Activated CD4-positive, CD25-positive, alpha-beta regulatory T cell (primary cell): ENCODE data around the gene REPS2.
"Not testable (repeated sequence)": the region's sequence is repeated elsewhere in the genome, so short reads cannot be mapped to it uniquely, and the experiment has no call there.

ENCODE experiments used
- DNase-seq, 4 experiments: peaks; one replicate each; lab custom pipeline; 2025; lab: John Stamatoyannopoulos, UW

REPS2 gene

DNA sequence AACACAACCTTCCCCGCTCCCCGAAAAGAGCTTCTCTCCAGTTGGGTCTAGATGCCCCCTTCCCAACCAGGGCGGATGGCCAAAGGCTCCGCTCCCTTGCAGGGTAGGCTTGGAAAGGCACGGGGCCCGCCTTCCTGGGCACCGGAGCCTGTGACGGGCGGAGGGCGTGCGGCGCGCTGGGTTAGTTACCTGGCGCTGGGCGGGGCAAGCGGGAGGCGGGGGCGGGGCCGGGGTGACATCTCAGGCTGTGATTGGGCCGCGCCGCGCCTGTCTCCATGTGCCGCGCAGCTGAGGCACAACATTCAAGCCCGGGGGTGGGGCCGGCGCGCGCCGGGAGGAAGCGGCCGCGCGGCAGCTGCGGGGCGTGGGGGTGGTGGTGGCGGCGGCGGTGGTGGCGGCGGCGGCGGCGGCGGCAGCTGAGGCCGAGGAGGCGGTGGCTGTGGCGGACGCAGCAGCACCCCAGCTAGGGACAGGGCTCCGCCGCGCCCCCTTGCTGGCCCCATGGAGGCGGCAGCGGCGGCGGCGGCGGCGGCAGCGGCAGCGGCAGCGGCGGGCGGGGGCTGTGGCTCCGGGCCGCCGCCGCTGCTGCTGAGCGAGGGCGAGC lies at the start of gene REPS2:
TSS of gene REPS2 (plus strand) at position 298 of the 604 bp plus-strand sequence. CDS start at position 502, 204 bp downstream.
- DNase-seq: peak; percentile 32 to 65 (median 60)

GRCh38 chrX:16897445-16897844 lies 49.0 kb upstream of the REPS2 start:
- DNase-seq: no peak

GRCh38 chrX:16903274-16904022 lies 43.0 kb upstream of the REPS2 start:
- no peak for DNase-seq

DNA sequence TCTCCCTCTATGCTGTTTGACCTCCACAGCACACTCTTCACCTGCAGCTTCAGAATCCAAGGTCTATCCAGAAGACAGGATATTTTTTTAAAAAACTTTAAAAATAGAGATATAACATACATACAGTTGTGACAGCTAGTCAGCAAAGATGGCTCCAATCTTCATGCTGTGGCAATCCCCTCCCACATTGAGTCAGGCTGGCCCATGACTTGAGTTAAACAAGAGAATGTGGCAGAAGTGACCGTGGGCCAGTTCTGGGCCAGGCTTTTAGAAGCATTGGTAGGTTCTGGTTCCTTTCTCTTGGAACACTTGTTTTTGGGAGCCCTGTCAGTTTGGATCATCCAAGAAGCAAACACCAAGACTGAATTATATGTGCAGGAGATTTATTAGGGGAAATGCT lies 36.1 kb upstream of the REPS2 start:
- DNase-seq: no peak

- DNase-seq: no peak
Measured at GRCh38 chrX:16914058-16914457, 32.4 kb upstream of the REPS2 start.

GRCh38 chrX:16916561-16916960 lies 29.9 kb upstream of the REPS2 start:
- no peak for DNase-seq

DNA sequence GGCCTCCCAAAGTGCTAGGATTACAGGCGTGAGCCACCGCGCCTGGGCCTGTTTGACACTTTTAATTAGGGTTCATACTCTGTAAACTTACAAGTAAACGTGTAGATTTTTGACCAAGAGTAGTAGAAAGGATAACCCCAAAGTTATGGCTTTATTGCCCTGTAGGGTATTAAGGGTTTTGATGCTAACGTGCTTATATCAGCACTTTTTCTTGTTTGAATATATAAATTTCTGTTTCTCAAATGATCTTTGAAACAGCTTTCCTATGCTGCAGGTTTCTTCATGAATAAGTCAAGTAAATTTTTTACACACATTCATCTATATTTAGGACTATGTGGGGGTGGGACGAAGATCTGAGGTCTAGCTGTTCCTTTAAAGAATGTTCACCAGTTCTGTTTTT lies 29.3 kb upstream of the REPS2 start:
- no peak for DNase-seq

GRCh38 chrX:16918979-16919378 lies 27.5 kb upstream of the REPS2 start:
- no peak for DNase-seq

GRCh38 chrX:16920075-16920474 lies 26.4 kb upstream of the REPS2 start:
- no peak for DNase-seq

- no peak for DNase-seq
Measured at GRCh38 chrX:16923157-16923556, 23.3 kb upstream of the REPS2 start.

GRCh38 chrX:16924631-16925480 lies 21.6 kb upstream of the REPS2 start:
- DNase-seq: no peak

DNA sequence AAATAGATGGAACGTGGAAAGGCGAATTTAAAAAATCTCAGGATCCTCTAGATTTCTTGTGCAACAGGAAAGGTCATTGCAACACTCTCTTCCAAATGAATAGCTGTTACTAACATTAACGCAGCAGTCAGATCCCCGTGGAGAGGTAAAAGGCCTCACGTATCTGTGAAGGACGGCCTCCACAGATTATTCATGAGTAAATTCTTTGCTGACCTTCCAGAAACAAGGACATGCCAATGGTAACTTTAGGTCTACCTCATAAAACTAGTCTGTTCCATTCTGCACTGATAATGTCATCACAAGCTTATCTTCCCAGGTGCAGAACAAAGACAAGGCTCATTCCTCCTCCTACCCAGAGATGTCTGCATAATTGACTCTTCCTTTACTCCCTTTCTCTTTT lies 16.1 kb upstream of the REPS2 start:
- no peak for DNase-seq

GRCh38 chrX:16931371-16931770 lies 15.1 kb upstream of the REPS2 start:
- DNase-seq: no peak

DNA sequence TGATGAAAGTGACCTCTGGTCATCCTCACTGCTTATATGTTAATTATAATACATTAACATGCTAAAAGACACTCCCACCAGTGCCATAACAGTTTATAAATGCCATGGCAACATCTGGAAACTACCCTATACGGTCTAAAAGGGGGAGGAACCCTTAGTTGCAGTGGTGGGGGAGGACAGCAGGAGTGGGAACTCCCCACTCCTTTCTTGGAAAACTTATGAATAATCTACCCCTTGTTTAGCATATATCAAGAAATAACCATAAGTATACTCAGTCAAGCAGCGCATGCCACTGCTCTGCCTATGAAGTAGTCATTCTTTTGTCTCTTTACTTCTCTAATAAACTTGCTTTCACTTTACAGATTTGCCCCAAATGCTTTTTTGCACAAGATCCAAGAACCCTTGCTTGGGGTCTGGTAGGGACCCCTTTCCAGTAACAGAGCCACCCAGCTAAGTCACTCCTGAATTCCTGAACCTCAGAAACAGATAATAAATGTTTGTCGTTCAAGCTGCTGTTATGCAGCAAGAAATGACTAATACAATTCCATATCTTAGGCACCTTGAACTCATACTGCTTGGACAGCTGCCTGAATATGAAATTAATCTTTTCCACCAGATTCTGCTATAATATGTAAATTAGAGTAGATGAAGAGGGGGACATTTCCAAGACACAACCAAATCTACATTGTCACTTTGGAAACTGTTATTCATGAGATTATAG lies 14.4 kb upstream of the REPS2 start:
- DNase-seq: no peak

DNA sequence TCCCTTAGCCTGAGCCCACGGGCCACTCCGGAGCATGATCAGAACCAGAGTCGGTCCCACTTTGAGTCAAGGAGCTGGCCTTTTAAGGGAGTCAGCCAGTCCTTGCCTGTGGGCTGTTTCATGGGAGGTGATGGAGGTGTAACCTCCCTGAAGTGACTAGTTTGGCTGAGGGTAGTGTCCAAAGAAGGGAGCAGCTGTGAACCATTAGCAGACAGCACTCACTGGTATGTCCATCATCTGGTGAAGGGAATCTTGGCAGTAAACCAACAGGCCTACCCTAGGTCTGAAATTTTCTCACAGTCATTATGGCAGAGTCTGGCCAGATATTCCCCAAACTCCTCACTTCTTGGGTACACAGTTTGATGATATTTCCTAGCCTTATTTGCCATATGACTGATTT lies 12.3 kb upstream of the REPS2 start:
- DNase-seq: no peak

- no peak for DNase-seq
Measured at GRCh38 chrX:16946971-16947562, 609 bp downstream of the REPS2 start.

DNA sequence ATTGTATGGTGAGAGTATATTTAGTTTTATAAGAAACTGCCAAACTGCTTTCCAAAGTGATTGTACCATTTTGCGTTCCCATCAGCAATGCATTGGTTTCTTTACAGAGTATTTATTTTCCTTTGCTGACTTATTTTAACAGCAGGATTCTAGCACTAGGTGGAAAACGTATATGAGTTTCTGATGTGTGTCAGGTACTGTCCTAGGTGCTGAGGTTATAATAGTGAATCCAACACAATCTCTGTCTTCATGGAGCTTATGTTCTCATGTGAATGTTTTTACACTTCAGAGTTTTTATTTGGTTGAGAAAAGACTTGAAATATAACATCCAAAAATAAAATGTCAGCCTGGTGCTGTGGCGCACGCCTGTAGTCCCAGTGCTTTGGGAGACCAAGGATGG lies 4.0 kb downstream of the REPS2 start:
- DNase-seq: no peak

- no peak for DNase-seq
Measured at GRCh38 chrX:16953606-16954211, 7.3 kb downstream of the REPS2 start.

DNA sequence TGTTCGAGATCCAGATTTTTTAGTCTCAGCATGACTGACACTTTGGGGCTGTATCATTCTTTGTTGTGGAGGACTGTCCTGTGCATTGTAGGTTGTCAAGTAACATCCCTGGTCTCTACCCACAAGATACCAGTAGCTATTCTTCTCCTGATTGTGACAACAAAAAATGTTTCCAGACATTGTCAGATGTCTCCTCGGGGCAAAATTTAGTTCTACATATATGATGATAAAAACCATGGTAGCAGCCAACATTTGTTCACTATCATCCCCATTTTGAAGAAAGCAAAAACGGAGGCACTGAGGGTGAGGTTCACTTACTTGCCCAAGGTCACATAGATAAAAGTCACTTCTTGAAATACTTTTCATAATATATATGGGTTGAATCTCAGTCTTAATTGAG lies 11.3 kb downstream of the REPS2 start:
- DNase-seq: no peak

DNA sequence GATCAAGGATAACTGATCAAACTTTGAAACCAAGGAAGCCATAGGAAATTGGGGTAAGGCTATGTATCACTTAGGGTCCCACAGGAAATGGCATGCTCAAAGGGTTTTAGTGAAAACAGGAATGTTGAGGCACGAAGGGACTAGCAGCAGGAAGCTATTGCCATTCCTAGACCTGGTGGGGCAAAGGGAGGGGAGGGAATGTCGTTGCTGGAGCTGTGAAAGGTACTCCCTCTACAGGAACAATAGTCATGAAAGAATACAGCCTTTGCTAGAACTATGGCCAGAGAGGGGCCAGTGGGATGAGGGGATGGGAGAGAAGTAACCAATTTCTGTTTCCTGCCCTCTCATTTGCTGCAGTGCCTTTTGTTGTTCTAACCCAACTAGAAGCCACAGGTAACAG lies 11.9 kb downstream of the REPS2 start:
- no peak for DNase-seq

DNA sequence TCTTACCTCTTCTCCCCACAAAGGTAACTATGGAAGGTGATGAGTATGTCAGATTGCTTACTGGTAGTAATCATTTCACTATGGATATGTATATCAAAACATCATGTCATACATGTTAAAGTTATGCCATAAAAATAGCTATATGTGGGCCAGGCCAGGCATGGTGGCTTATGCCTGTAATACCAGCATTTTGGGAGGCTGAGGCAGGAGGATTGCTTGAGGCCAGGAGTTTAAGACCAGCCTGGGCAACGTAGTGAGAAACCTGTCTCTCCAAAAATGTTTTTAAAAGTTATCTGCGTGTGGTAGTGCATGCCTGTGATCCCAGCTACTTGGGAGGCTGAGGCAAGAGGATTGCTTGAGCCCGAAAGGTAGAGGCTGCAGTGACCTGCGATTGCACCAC lies 16.2 kb downstream of the REPS2 start:
- DNase-seq: not testable (repeated sequence)
